Endothelial cell of umbilical vein (primary cell): ENCODE data around the gene POTEG.
"Not testable (repeated sequence)": the region's sequence is repeated elsewhere in the genome, so short reads cannot be mapped to it uniquely, and the experiment has no call there.

Experiments used
- CTCF ChIP-seq, 2 donors: IDR thresholded peaks; 1 replicate in 1 of 2; 2 replicates in 1 of 2; pipeline ENCODE4 v1.5.1; 2011; ENCODE audit warnings: low read length in 2 of 2, mild to moderate bottlenecking in 2 of 2, moderate library complexity in 2 of 2, control low read depth in 1 of 2, inconsistent platforms in 1 of 2, low read depth in 1 of 2; ENCODE audit not compliant: insufficient read depth in 1 of 2; ENCODE audit errors: extremely low read depth in 1 of 2
- FOS ChIP-seq: IDR thresholded peaks from 2 replicates; pipeline ENCODE4 v1.6.1; 2011; ENCODE audit warnings: mild to moderate bottlenecking, low read length, moderate library complexity, borderline replicate concordance; ENCODE audit not compliant: insufficient read depth
- POLR2A ChIP-seq: IDR thresholded peaks from 2 replicates; pipeline ENCODE4 v1.6.1; 2012; ENCODE audit warnings: low read depth, mild to moderate bottlenecking, control low read depth, low read length

GRCh38 chr14:19439826-19440225, 5.7 kb upstream of the POTEG start:
- not testable (repeated sequence) for TF ChIP-seq CTCF (IDR thresholded peaks at IDR 0.05; ENCODE audit: extremely low read depth in 1 of 2, insufficient read depth in 1 of 2, low read depth in 1 of 2, low read length in 2 of 2); FOS; POLR2A
